Trophoblast cell (in vitro differentiated cells and primary cell): ENCODE results near the gene GADL1.

ENCODE experiments used
- DNase-seq, 2 donors: peaks; one replicate each; pipeline ENCODE4 v3.0.0-alpha.2; 2016
- H2AFZ ChIP-seq: 2 replicates; pipeline ENCODE4 v1.6.1; 2013; ENCODE audit warnings: low read length, moderate library complexity, mild to moderate bottlenecking; ENCODE audit not compliant: insufficient read depth, poor library complexity
- H2AK5ac ChIP-seq: 2 replicates; pipeline ENCODE4 v1.6.1; 2013; ENCODE audit warnings: mild to moderate bottlenecking, low read length
- H2BK120ac ChIP-seq: 2 replicates; pipeline ENCODE4 v1.6.1; 2013; ENCODE audit warnings: low read length, mild to moderate bottlenecking, moderate library complexity; ENCODE audit not compliant: insufficient read depth, poor library complexity
- H2BK12ac ChIP-seq: 2 replicates; pipeline ENCODE4 v1.6.1; 2013; ENCODE audit warnings: mild to moderate bottlenecking, low read length, moderate library complexity
- H2BK5ac ChIP-seq: 2 replicates; pipeline ENCODE4 v1.6.1; 2013; ENCODE audit warnings: low read length, low read depth, moderate library complexity, mild to moderate bottlenecking; ENCODE audit not compliant: poor library complexity
- H3K14ac ChIP-seq: 2 replicates; pipeline ENCODE4 v1.6.1; 2013; ENCODE audit warnings: mild to moderate bottlenecking, low read length
- H3K18ac ChIP-seq: 2 replicates; pipeline ENCODE4 v1.6.1; 2013; ENCODE audit warnings: mild to moderate bottlenecking, low read length
- H3K23ac ChIP-seq: 2 replicates; pipeline ENCODE4 v1.6.1; 2013; ENCODE audit warnings: low read length
- H3K27ac ChIP-seq: 2 replicates; pipeline ENCODE4 v1.5.1; 2013; ENCODE audit warnings: low read depth, mild to moderate bottlenecking, inconsistent platforms, low read length, moderate library complexity
- H3K27me3 ChIP-seq: 2 replicates; pipeline ENCODE4 v1.6.1; 2013; ENCODE audit warnings: inconsistent platforms, mild to moderate bottlenecking, low read length, moderate library complexity; ENCODE audit not compliant: insufficient read depth
- H3K36me3 ChIP-seq, 2 experiments: 1 replicate in 1 of 2; 2 replicates in 1 of 2; pipeline ENCODE4 v1.6.1; 2013; ENCODE audit warnings: low read length in 2 of 2, mild to moderate bottlenecking in 2 of 2, moderate library complexity in 1 of 2; ENCODE audit not compliant: insufficient read depth in 2 of 2, control insufficient read depth in 1 of 2
- H3K4ac ChIP-seq: 2 replicates; pipeline ENCODE4 v1.6.1; 2013; ENCODE audit warnings: low read depth, mild to moderate bottlenecking, low read length, moderate library complexity
- H3K4me1 ChIP-seq, 2 experiments: 1 replicate in 1 of 2; 2 replicates in 1 of 2; pipeline ENCODE4 v1.6.1; 2013; ENCODE audit warnings: low read length in 2 of 2, mild to moderate bottlenecking in 2 of 2, moderate library complexity in 1 of 2; ENCODE audit not compliant: insufficient read depth in 2 of 2, control insufficient read depth in 1 of 2
- H3K4me2 ChIP-seq: 2 replicates; pipeline ENCODE4 v1.6.1; 2013; ENCODE audit warnings: inconsistent platforms, mild to moderate bottlenecking, low read length, moderate library complexity
- H3K4me3 ChIP-seq: 2 replicates; pipeline ENCODE4 v1.5.1; 2013; ENCODE audit warnings: mild to moderate bottlenecking, low read depth, low read length, inconsistent platforms
- H3K79me1 ChIP-seq: one replicate; pipeline ENCODE4 v1.6.1; 2013; ENCODE audit warnings: low read length
- H3K79me2 ChIP-seq: 2 replicates; pipeline ENCODE4 v1.6.1; 2013; ENCODE audit warnings: low read length, mild to moderate bottlenecking; ENCODE audit not compliant: control insufficient read depth, insufficient read depth, poor library complexity
- H3K9ac ChIP-seq: 2 replicates; pipeline ENCODE4 v1.6.1; 2013; ENCODE audit warnings: mild to moderate bottlenecking, low read length
- H3K9me3 ChIP-seq: 2 replicates; pipeline ENCODE4 v1.6.1; 2013; ENCODE audit warnings: low read depth, mild to moderate bottlenecking, control low read depth, inconsistent platforms, low read length; ENCODE audit not compliant: insufficient read depth
- H4K12ac ChIP-seq: 2 replicates; pipeline ENCODE4 v1.6.1; 2013; ENCODE audit warnings: low read depth, mild to moderate bottlenecking, low read length, moderate library complexity
- H4K8ac ChIP-seq: 2 replicates; pipeline ENCODE4 v1.6.1; 2013; ENCODE audit warnings: low read depth, mild to moderate bottlenecking, low read length, moderate library complexity
- H4K91ac ChIP-seq: one replicate; pipeline ENCODE4 v1.6.1; 2013; ENCODE audit warnings: low read depth, mild to moderate bottlenecking, low read length, moderate library complexity
- WGBS: extraction: QIAGEN DNeasy Blood & Tissue Kit; methylation state at CpG from one replicate; pipeline ENCODE4 v1.1.7; 2013; ENCODE audit warnings: missing lambda C conversion rate; ENCODE audit not compliant: insufficient read length, insufficient coverage; ENCODE audit errors: extremely low coverage; 5-methylcytosine and 5-hydroxymethylcytosine counted together

GADL1 gene

DNA sequence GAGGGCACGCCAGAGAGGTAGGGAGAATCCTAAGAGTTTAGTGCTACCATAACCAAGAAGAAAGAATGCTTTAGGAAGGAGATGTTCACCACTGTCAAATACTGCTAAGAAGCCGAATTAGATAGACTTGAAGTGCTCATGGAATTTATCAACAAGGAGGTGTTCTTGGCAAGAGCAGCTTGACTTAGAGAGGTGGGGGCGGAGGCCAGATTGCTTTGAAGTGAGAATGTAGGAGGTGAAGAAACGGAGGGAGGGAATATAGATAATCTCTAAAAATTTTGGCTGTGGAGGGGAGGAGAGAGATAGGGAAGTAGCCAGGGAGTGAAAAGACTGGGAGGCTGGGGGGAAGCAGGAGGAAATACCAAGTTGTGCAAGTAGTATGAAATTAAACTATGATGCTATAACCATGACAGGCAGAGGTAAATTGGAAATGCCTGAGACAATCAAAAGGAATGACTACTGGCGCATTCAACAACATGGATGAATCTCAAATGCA lies 35.5 kb downstream of the GADL1 start:
- no peak overlapping the region for H3K4me2 ChIP-seq
- H2AK5ac ChIP-seq = no peak overlapping the region
- no peak overlapping the region for H4K8ac ChIP-seq
- H2BK12ac ChIP-seq = no peak overlapping the region
- H2BK120ac ChIP-seq = no peak overlapping the region
- no peak overlapping the region for H4K91ac ChIP-seq
- H3K4me1 ChIP-seq = no peaks in the 10 kb centered on the region
- WGBS = 100% methylated on average over 1 of the region's 5 CpGs
- H3K9me3 ChIP-seq = no peaks in the 10 kb centered on the region
- H2BK5ac ChIP-seq = no peak overlapping the region
- DNase-seq = no peak
- no peak overlapping the region for H2AFZ ChIP-seq
- no peak overlapping the region for H4K12ac ChIP-seq
- H3K27ac ChIP-seq = no peak overlapping the region
- H3K23ac ChIP-seq = no peak overlapping the region
- H3K14ac ChIP-seq = no peak overlapping the region
- H3K36me3 ChIP-seq = no peaks in the 10 kb centered on the region
- no peaks in the 10 kb centered on the region for H3K27me3 ChIP-seq
- no peak overlapping the region for H3K9ac ChIP-seq
- H3K79me1 ChIP-seq = no peaks in the 10 kb centered on the region
- H3K79me2 ChIP-seq = no peaks in the 10 kb centered on the region
- no peak overlapping the region for H3K4me3 ChIP-seq
- H3K18ac ChIP-seq = no peak overlapping the region
- no peak overlapping the region for H3K4ac ChIP-seq

DNA sequence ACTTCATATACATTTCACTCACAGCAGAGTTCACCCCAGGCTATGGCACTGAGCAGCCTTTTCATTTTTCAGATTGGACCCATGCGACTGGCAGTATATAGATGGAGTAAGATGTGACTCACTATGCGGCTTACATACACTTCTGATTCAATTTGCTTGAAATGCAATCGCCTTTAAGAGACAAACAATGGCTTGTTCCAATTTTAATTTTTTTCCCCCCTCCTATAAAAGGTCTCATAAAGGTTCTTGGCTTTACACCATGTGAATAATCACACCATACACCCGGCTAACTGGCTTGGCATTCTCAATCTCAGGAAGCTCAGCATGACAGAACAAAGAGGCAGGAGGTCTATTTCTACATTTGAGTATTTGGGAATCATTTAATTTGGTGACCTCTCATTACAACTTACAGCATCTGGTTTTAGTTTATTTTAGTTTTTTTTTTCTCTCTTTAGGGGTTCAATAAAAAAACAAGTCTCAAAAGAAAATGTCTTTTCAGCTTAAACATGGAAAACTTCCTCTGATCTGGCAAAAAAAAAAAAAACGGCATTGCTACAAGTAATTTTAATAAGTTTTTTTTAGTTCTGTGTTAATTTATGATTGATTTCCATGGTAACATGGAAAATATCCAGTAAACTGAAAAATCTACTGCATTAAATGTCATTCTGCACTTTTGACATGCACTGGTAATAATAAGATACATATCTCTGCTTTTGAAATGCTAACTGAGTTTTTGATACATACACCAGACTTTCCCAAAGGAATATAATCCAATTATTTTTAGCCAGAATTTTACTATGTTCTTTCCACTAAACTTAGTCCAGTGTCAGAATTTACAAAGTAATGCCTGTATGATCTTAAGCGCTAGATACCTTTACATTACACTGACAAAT lies 38.8 kb downstream of the GADL1 start:
- Histone ChIP-seq H3K14ac (no peak overlapping the region), H3K4me3 (no peak overlapping the region), H3K4me2 (no peak overlapping the region), H3K79me1 (no peaks in the 10 kb centered on the region), H3K27ac (no peak overlapping the region), H3K36me3 (no peaks in the 10 kb centered on the region), H4K12ac (no peak overlapping the region), H3K27me3 (no peaks in the 10 kb centered on the region), H3K4ac (no peak overlapping the region), H3K9me3 (no peaks in the 10 kb centered on the region), H3K9ac (no peak overlapping the region), H3K4me1 (no peaks in the 10 kb centered on the region), H2AFZ (no peak overlapping the region), H4K8ac (no peak overlapping the region), H3K18ac (no peak overlapping the region), H2BK120ac (no peak overlapping the region), H2BK5ac (no peak overlapping the region), H2AK5ac (no peak overlapping the region), H2BK12ac (no peak overlapping the region), H4K91ac (no peak overlapping the region), H3K79me2 (no peaks in the 10 kb centered on the region), H3K23ac (no peak overlapping the region)
- no peak for DNase-seq
- no CpG with 5 or more reads among the region's 6 CpGs for WGBS

DNA sequence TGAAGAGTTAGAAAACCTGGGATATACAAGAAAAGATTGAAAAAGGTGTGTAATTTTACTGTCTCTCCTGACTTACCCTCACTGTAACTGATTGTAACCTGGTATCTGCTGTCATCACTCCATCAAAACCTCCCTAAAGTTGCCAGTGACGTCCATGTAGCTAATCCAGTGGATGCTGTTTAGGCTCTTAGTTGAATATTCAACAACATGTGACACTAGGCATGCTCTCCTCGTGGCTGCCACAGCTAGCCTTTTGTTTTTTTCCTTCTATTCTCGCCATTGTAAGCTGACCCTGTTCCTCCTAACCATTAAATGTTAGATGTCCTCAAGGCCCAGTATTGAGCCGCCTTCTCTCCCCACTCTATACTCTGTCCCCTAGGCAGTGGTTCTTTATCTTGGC lies 41.6 kb downstream of the GADL1 start:
- H3K27ac ChIP-seq = no peak overlapping the region
- H3K14ac ChIP-seq = no peak overlapping the region
- no peak overlapping the region for H3K4me2 ChIP-seq
- no peaks in the 10 kb centered on the region for H3K79me2 ChIP-seq
- no peaks in the 10 kb centered on the region for H3K36me3 ChIP-seq
- H2AFZ ChIP-seq = no peak overlapping the region
- no peak overlapping the region for H2BK120ac ChIP-seq
- H3K9me3 ChIP-seq = no peaks in the 10 kb centered on the region
- H2AK5ac ChIP-seq = no peak overlapping the region
- no peaks in the 10 kb centered on the region for H3K79me1 ChIP-seq
- H2BK5ac ChIP-seq = no peak overlapping the region
- no CpG with 5 or more reads among the region's 4 CpGs for WGBS
- H4K91ac ChIP-seq = no peak overlapping the region
- H3K4me1 ChIP-seq = no peaks in the 10 kb centered on the region
- DNase-seq = no peak
- H3K4ac ChIP-seq = no peak overlapping the region
- H3K9ac ChIP-seq = no peak overlapping the region
- no peak overlapping the region for H3K23ac ChIP-seq
- H4K12ac ChIP-seq = no peak overlapping the region
- no peak overlapping the region for H3K18ac ChIP-seq
- no peak overlapping the region for H4K8ac ChIP-seq
- H3K27me3 ChIP-seq = no peaks in the 10 kb centered on the region
- H3K4me3 ChIP-seq = no peak overlapping the region
- H2BK12ac ChIP-seq = no peak overlapping the region

DNA sequence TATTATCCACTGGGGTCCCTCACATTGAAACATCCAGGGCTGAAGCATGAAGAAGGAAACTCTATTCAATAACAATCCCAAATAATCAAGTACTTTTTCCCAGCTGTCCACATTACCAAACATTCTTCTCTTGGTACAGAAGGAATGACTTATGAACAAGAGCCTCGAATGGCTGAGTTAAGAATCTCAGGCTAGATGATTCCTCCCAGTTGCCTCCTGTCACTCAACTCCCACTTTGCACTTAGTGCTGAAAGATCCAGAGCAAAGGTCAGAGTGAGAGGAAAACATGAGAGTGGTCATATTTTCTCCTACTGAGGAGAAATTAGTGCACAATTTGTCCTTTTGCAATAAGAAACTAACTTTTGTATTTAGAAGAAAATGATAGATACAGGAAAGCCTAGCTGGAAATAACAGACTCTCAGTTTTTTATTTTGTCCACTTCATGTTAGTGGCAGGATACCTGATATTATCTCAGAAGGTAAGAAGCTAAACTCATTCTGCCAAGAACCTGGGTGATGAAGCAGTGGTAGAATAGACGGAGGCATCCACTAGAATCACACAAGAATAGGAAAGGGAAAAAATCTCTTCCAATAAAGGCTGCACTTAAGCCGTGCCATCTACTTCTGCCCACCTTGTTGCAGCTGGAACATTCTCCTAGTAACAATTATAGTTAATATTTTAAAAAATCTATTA lies 46.2 kb downstream of the GADL1 start:
- no peak overlapping the region for H3K27ac ChIP-seq
- H2AFZ ChIP-seq = no peak overlapping the region
- H3K36me3 ChIP-seq = no peaks in the 10 kb centered on the region
- H2BK5ac ChIP-seq = no peak overlapping the region
- no peaks in the 10 kb centered on the region for H3K79me1 ChIP-seq
- no peaks in the 10 kb centered on the region for H3K4me1 ChIP-seq
- no peak for DNase-seq
- H4K8ac ChIP-seq = no peak overlapping the region
- no peaks in the 10 kb centered on the region for H3K9me3 ChIP-seq
- H2BK12ac ChIP-seq = no peak overlapping the region
- no peak overlapping the region for H3K4me3 ChIP-seq
- H3K4ac ChIP-seq = no peak overlapping the region
- H4K12ac ChIP-seq = no peak overlapping the region
- H3K4me2 ChIP-seq = no peak overlapping the region
- no peaks in the 10 kb centered on the region for H3K79me2 ChIP-seq
- H3K18ac ChIP-seq = no peak overlapping the region
- H2AK5ac ChIP-seq = no peak overlapping the region
- H2BK120ac ChIP-seq = no peak overlapping the region
- no peaks in the 10 kb centered on the region for H3K27me3 ChIP-seq
- no CpG with 5 or more reads among the region's 3 CpGs for WGBS
- no peak overlapping the region for H3K9ac ChIP-seq
- no peak overlapping the region for H3K14ac ChIP-seq
- H3K23ac ChIP-seq = no peak overlapping the region
- no peak overlapping the region for H4K91ac ChIP-seq
